Calu3 (cell line): ENCODE measurements around the gene FEV. TPM values are rescaled to one million over a fixed set of nuclear protein-coding genes. Genes with fewer than 3 reads are reported as not detected.

Experiments
- BruUV-seq: library from RNA; stranded (reverse); fragments of 400-500 nt; replicated peaks from 2 replicates; lab custom pipeline; 2021; lab: Mats Ljungman, UMichigan
- CTCF ChIA-PET: fragments of 300-600 bp; sonication (Branson Sonifier 250); formaldehyde crosslinking; loops from one replicate; lab custom pipeline; 2022; ENCODE audit warnings: antibody characterized with exemption; lab: Charles Lee
- DNase-seq: peaks from one replicate; pipeline ENCODE4 v3.0.0; 2022
- H3K27ac Mint-ChIP-seq: one replicate; pipeline ENCODE4 v1.8.0; 2022; ENCODE audit warnings: mixed read lengths; ENCODE audit not compliant: unreplicated experiment
- H3K27me3 Mint-ChIP-seq: one replicate; pipeline ENCODE4 v1.8.0; 2022; ENCODE audit warnings: mixed read lengths; ENCODE audit not compliant: unreplicated experiment
- H3K36me3 Mint-ChIP-seq: one replicate; pipeline ENCODE4 v1.8.0; 2022; ENCODE audit warnings: mild to moderate bottlenecking, moderate library complexity, mixed read lengths; ENCODE audit not compliant: insufficient read depth, unreplicated experiment
- H3K4me1 Mint-ChIP-seq: one replicate; pipeline ENCODE4 v1.8.0; 2022; ENCODE audit warnings: mild to moderate bottlenecking, low read depth, mixed read lengths; ENCODE audit not compliant: unreplicated experiment
- H3K4me3 Mint-ChIP-seq: one replicate; pipeline ENCODE4 v1.8.0; 2022; ENCODE audit warnings: mild to moderate bottlenecking, low read depth, moderate library complexity, mixed read lengths; ENCODE audit not compliant: unreplicated experiment
- H3K9me3 Mint-ChIP-seq: one replicate; pipeline ENCODE4 v1.8.0; 2022; ENCODE audit warnings: low read depth, mixed read lengths; ENCODE audit not compliant: unreplicated experiment
- intact Hi-C: fragments of 100-400 bp; cut with micrococcal nuclease; formaldehyde crosslinking; loops from one replicate; pipeline ENCODE4 v1.10.0; 2022; ENCODE audit not compliant: unreplicated experiment
- total RNA-seq: library from RNA; stranded (reverse); gene quantifications from 2 replicates; pipeline ENCODE4 v1.2.3, GENCODE V29; 2022
- TF ChIP-seq, protein P1 (sequence below): fragments of 200-600 bp; IDR thresholded peaks from one replicate; pipeline ENCODE4 v1.8.0; 2022; ENCODE audit warnings: antibody characterized with exemption; ENCODE audit not compliant: unreplicated experiment

Gene FEV
- total RNA-seq, 1 experiment from 2014 or later: not detected

DNA sequence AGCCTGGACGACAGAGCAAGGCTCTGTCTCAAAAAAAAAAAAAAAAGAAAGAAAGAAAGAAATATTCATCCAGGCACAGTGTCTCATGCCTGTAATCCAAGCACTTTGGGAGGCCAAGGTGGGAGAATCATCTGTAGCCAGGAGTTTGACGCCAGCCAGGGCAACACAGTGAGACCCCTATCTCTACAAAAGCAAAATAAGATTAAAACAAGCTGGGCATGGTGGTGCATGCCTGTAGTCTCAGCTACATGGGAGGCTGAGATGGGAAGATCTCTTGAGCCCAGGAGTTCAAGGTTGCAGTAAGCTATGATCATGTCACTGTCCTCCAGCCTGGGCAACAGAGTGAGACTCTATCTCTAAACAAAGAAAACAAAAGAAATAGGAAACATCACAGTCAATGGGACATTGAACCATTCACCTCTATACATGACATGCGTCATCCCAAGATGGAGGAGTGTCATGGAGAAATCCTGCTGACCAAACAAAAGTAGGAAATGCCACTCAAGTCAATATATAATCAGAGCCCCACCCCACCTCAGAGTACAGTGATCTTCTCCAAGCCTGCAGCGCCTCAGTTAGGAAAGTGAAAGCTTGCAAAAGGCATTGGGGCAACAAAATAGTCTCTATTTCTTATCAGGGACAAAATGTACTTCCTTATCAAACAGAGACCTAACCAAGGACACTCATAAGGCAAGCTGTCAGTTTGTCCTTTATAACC is 9.8 kb downstream of the FEV start:
- Mint-ChIP-seq H3K4me3 (no peak overlapping the region), H3K36me3 (no peaks in the 10 kb centered on the region), H3K4me1 (peaks cover 5% of the 10 kb centered on the region), H3K27me3 (peaks cover 72% of the 10 kb centered on the region), H3K9me3 (no peaks in the 10 kb centered on the region), H3K27ac (no peak overlapping the region)
- TF ChIP-seq, protein P1, sequence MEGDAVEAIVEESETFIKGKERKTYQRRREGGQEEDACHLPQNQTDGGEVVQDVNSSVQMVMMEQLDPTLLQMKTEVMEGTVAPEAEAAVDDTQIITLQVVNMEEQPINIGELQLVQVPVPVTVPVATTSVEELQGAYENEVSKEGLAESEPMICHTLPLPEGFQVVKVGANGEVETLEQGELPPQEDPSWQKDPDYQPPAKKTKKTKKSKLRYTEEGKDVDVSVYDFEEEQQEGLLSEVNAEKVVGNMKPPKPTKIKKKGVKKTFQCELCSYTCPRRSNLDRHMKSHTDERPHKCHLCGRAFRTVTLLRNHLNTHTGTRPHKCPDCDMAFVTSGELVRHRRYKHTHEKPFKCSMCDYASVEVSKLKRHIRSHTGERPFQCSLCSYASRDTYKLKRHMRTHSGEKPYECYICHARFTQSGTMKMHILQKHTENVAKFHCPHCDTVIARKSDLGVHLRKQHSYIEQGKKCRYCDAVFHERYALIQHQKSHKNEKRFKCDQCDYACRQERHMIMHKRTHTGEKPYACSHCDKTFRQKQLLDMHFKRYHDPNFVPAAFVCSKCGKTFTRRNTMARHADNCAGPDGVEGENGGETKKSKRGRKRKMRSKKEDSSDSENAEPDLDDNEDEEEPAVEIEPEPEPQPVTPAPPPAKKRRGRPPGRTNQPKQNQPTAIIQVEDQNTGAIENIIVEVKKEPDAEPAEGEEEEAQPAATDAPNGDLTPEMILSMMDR: no peak
- DNase-seq: no peak
- BruUV-seq: no TSS peak
- CTCF ChIA-PET: interaction anchor here (0.7 to 1.0 kb wide), 4 partner anchors 27 to 318 kb away, joined by 3 read pairs; no protein-coding TSS in a partner anchor
- intact Hi-C loops: loop anchor here (5.0 kb wide), 1 partner anchor 98 kb away; no protein-coding TSS in a partner anchor

DNA sequence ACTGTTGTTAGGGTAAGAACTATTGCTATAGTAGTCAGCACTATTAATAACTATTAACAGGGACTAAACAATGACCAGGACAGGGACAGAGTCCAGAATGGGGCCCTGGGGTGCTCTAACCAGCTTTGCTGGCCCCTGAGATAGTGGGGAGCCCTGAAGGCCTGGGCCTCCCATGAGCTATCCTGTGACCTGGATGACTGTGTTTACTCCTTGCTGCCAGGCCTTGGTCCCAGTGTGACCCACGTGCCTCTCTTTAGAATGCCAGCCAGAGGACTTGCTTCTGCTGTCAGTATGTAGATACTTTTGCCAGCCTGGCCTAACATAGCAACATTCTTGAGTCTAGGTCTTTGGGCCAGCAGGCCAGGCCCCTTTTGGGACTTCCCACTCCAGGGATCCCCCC is 14.1 kb downstream of the FEV start:
- H3K27ac Mint-ChIP-seq: no peak overlapping the region
- no peak overlapping the region for H3K4me3 Mint-ChIP-seq
- CTCF ChIA-PET: no interaction called here
- no peaks in the 10 kb centered on the region for H3K9me3 Mint-ChIP-seq
- DNase-seq: no peak
- intact Hi-C loops: no loop called here
- peaks cover 65% of the 10 kb centered on the region for H3K27me3 Mint-ChIP-seq
- TF ChIP-seq, protein P1: no peak
- H3K36me3 Mint-ChIP-seq: no peaks in the 10 kb centered on the region
- no TSS peak for BruUV-seq
- H3K4me1 Mint-ChIP-seq: no peaks in the 10 kb centered on the region

DNA sequence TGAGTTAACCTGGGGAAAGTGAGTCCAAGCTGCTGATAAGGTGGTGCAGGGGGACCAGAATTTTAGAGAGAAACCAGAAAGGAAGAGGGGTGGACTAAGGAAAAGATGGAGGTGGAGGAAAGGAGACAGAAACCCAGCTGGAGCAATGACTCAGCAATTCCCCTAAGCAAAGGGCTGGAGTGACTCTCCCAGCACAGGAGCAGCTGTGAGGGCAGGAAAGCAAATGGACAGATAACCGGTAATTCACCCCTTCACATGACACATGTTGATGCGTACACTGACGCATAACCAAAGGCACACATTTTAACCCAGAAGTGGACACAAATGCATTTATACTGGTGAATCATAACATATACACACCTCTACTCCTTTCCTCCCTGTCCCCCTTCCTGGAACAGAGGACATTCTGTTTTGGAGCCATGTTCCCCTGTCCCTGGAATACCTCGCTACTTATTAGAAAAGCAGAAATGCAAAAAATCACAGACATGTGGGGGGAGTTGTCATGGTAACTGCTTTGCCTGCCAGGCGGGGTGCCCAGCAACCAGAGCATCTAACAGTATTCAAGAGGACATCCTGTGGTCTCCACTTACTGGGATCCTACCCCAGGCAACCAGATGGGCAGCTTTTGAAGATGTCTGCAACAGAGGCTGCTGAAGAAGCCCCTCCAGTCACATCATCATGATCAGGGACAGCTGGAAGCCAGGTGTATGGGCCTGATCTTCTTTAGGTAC is 20.8 kb downstream of the FEV start:
- Mint-ChIP-seq H3K27ac (peak overlapping the region; percentile 52), H3K36me3 (peaks cover 18% of the 10 kb centered on the region), H3K4me1 (peaks cover 13% of the 10 kb centered on the region), H3K27me3 (peaks cover 62% of the 10 kb centered on the region), H3K9me3 (no peaks in the 10 kb centered on the region), H3K4me3 (peak overlapping the region; percentile 10)
- intact Hi-C loops: no loop called here
- no peak for DNase-seq
- TF ChIP-seq, protein P1: no peak
- BruUV-seq: no TSS peak
- CTCF ChIA-PET: interaction anchor here (1.6 kb wide), 1 partner anchor 16 kb away, joined by 6 read pairs; no protein-coding TSS in a partner anchor

DNA sequence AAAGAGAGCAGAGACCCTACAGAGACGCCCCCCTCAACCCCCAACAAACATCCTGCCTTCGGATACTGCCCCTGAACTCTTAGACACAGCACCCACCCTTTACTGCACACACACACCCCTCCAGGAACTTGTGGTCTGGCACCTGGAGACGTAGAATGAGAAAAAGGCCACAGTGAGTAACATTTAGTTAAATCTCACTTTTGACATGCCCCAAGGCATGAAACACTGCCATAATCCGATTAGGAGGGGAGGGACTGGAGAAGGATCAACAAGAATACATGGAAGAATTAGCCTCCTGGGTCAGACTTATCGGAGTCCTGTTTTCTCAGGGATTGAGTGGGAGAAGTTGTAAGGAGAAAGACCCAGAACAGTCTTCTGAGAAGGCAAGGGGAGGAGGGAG is 21.4 kb downstream of the FEV start:
- CTCF ChIA-PET: interaction anchor here (1.0 to 1.6 kb wide), 2 partner anchors 16 to 65 kb away, joined by 3 to 6 read pairs; no protein-coding TSS in a partner anchor
- peaks cover 13% of the 10 kb centered on the region for H3K4me1 Mint-ChIP-seq
- peaks cover 24% of the 10 kb centered on the region for H3K36me3 Mint-ChIP-seq
- TF ChIP-seq, protein P1: no peak
- intact Hi-C loops: no loop called here
- H3K27me3 Mint-ChIP-seq: peaks cover 56% of the 10 kb centered on the region
- peak overlapping the region; percentile 52 for H3K27ac Mint-ChIP-seq
- peak overlapping the region; percentile 10 for H3K4me3 Mint-ChIP-seq
- DNase-seq: no peak
- BruUV-seq: no TSS peak
- no peaks in the 10 kb centered on the region for H3K9me3 Mint-ChIP-seq
